ENCODE results near the gene RASA3. TPM values are rescaled to one million over a fixed set of nuclear protein-coding genes. Genes with fewer than 3 reads are reported as not detected.

RASA3 gene
- total and polyA plus RNA-seq, 10 of the 15 experiments (the other 5 are each of a cell fraction or from before 2014, with no cell fraction given): 0.79 to 33.9 (median 17.6) TPM

GRCh38 chr13:114110091-114110829 lies 22.2 kb downstream of the RASA3 start:
- H3K9me3 ChIP-seq (replicated peaks; ENCODE audit: control insufficient read depth, insufficient read depth, low read length): no peaks in the 10 kb centered on the region; the same call in 2 of the 3 replicates
- peak; percentile 50 for TF ChIP-seq RAD21 (IDR thresholded peaks at IDR 0.05; ENCODE audit: insufficient read depth, low read depth, low read length)
- no peak for TF ChIP-seq MTA3 (IDR thresholded peaks at IDR 0.05; ENCODE audit: borderline replicate concordance, low read length)
- peak; percentile 22 to 36 (median 28); a peak in 4 of 6 replicates for TF ChIP-seq CTCF (IDR thresholded peaks at IDR 0.05 in 2 of 3, conservative IDR thresholded peaks at IDR 0.05 in 1 of 3; ENCODE audit: control insufficient read depth in 2 of 3, extremely low read depth in 1 of 3, insufficient read depth in 1 of 3, low read depth in 3 of 3, low read length in 3 of 3)
- TF ChIP-seq SMC3 (IDR thresholded peaks at IDR 0.05; ENCODE audit: borderline replicate concordance, low read length): peak; percentile 23; the same call in 1 of the 2 replicates
- TF ChIP-seq SPI1 (IDR thresholded peaks at IDR 0.05; ENCODE audit: borderline replicate concordance, insufficient read depth, low read depth, low read length): peak; percentile 44; the same call in 1 of the 2 replicates
- H3K4me3 ChIP-seq: no peak overlapping the region
- DNase-seq (ENCODE audit: low read depth, low spot score) (no peak), ATAC-seq (peak; percentile 84), FAIRE-seq (no peak)
- peaks cover 0 to 10% of the 10 kb centered on the region in 2 experiments; a peak in 2 of 4 replicates for H3K36me3 ChIP-seq (ENCODE audit: control insufficient read depth in 2 of 2, insufficient read depth in 2 of 2, low read length in 1 of 2)
- no peaks in the 10 kb centered on the region for H3K27me3 ChIP-seq (replicated peaks in 1 of 2; ENCODE audit: control insufficient read depth in 2 of 2, insufficient read depth in 2 of 2, low read length in 1 of 2)
- intact Hi-C loops (cut with micrococcal nuclease; ENCODE audit: unreplicated experiment) (no loop called here), in situ Hi-C loops (cut with MboI) (no loop called here)
- no peak overlapping the region for H2AFZ ChIP-seq (ENCODE audit: control insufficient read depth, low read depth, low read length)
- peaks cover 6% of the 10 kb centered on the region for H3K4me1 ChIP-seq (ENCODE audit: control insufficient read depth, insufficient read depth, low read length)
- no peaks in the 10 kb centered on the region for H4K20me1 ChIP-seq (ENCODE audit: control insufficient read depth, insufficient read depth)
- ChIA-PET RAD21 (ENCODE audit: unreplicated experiment) (no interaction called here), POLR2A (no interaction called here), CTCF (no interaction called here), SMC1A (ENCODE audit: uncharacterized antibody, unreplicated experiment) (no interaction called here)
- no peak overlapping the region for H3K9ac ChIP-seq (ENCODE audit: control insufficient read depth, insufficient read depth, low read length)
- BruUV-seq (replicated peaks): no TSS peak
- peak overlapping the region; percentile 13; the same call in 1 of the 2 replicates for H3K4me2 ChIP-seq (ENCODE audit: control insufficient read depth, insufficient read depth)
- H3K79me2 ChIP-seq (ENCODE audit: control insufficient read depth, insufficient read depth, low read length): peaks cover 2% of the 10 kb centered on the region
- no peak overlapping the region for H3K27ac ChIP-seq (ENCODE audit: control insufficient read depth, insufficient read depth)
- 40% methylated on average over 25 of the region's 25 CpGs for WGBS (ENCODE audit: insufficient coverage, insufficient replicate concordance, low lambda C conversion rate, missing lambda C conversion rate)

Measured in GM12878 (cell line).